NCI-H345 treated with DMSO at 0.1 percent for 48 hours (cell line): ENCODE data around the gene CASKIN1.

Experiments
- DNase-seq: peaks from one replicate; lab custom pipeline; 2025; ENCODE audit not compliant: unreplicated experiment; lab: John Stamatoyannopoulos, UW

The CASKIN1 gene

GRCh38 chr16:2157480-2158261 lies 38.7 kb downstream of the CASKIN1 start:
- DNase-seq = no peak

DNA sequence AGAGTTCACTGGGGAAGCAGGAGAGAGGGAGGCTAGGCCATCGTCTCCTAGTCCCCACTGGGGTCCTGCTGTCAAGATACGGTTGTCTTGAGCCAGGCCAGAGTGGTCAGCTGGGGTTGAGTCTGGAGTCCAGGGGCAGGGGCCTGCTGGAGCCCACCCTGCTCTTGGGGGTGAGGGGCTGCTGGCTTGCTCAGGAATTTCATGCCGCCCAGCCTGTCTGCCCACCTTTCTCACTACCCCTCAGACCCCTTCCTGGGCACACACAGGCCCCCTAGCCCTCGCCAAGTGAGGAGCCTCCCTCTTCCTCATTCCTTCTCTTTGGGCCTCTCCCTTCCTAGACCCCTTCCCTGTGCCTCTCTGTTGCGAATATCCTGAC lies 39.6 kb downstream of the CASKIN1 start:
- DNase-seq = no peak

DNA sequence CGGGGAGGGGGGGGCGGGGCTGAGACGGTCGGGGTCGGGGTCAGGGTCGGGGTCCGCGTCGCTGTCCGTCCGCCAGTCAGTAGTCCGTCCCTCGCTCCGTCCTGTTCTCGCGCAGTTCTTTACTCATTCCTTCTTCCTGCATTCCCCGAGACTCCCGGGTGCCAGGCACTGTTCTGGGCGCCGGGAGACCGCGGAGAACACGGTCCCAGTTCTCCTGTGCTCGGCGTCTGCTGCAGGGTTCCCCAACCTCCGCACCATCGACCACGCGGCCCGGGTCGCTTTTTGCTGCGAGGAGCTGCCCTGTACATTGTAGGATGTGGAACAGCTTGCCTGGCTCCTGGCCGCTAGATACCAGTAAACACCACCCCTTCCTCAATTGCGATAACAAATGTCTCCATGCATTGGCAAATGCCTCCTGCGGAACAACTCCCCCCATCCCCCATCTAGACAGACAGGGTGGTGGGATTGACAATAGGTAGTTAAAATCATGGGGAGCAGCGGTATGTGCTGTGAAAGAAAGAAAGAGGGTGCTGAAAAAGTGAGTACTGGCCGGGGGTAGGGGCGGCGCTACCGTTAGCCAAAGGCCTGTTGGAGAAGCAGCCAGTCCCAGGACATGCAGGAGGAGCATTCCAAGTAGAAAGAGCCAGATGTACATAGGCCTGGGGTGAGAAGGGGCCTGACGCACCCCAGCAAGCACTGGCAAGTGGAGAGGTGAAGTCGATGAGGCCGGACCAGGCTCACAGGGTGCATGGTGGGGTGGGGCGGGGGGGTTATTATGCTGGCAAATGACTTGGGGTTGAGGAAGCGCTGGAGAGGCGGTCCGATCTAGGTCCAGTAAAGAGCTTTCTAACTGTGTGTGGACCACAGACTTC lies 40.2 kb downstream of the CASKIN1 start:
- no peak for DNase-seq

DNA sequence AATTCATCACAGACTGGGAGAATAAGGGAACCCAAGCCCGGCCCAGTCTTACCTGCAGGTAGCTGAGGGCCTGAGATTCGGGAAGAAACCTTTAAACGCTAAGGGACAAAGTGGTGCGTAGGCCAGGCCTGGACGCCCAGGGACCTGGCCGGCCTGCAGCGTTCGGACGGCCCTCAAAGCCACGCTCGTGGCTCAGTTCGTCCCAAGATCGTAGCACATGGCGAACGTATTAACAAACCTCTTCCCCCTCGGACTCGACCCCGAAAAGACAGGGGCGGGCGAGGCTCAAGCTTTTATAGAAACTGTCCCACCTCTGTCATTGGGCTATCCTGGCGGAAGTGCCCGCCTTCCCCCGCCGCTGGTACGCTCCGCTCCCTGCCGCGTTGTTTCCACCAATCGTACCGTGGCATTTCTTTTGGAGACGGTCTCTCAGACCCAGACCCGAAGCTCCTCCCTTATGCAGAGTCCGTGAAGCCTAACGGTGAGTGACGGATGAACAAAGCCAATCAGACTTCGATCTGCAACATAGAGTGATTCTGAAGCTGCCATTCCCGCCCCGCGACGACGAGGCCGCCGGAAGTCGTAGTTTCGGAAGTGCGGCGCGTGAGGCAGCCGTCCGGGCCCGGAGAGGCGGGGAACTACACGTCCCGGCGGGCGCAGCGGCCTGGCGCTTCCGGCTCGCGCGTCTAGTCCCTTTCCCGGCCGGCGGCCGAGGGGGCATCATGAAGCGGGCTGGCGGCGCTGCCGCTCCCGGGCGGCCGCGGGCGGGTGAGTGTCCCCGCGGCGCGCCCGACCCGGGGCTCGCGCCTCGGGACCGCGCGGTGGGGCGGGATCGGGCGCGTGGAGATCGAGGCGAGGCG lies 41.1 kb downstream of the CASKIN1 start, which contains the start of gene TRAF7:
TSS of gene TRAF7 (plus strand) at position 692 of the 860 bp plus-strand sequence. CDS start 8,139 bp downstream, outside the sequence.
- peak; percentile 99 for DNase-seq

- no peak for DNase-seq
Measured at GRCh38 chr16:2154533-2155090, 41.8 kb downstream of the CASKIN1 start.

- DNase-seq = no peak
Measured at GRCh38 chr16:2152695-2153506, 43.5 kb downstream of the CASKIN1 start.

GRCh38 chr16:2151188-2152091 lies 45.0 kb downstream of the CASKIN1 start:
- no peak for DNase-seq

DNA sequence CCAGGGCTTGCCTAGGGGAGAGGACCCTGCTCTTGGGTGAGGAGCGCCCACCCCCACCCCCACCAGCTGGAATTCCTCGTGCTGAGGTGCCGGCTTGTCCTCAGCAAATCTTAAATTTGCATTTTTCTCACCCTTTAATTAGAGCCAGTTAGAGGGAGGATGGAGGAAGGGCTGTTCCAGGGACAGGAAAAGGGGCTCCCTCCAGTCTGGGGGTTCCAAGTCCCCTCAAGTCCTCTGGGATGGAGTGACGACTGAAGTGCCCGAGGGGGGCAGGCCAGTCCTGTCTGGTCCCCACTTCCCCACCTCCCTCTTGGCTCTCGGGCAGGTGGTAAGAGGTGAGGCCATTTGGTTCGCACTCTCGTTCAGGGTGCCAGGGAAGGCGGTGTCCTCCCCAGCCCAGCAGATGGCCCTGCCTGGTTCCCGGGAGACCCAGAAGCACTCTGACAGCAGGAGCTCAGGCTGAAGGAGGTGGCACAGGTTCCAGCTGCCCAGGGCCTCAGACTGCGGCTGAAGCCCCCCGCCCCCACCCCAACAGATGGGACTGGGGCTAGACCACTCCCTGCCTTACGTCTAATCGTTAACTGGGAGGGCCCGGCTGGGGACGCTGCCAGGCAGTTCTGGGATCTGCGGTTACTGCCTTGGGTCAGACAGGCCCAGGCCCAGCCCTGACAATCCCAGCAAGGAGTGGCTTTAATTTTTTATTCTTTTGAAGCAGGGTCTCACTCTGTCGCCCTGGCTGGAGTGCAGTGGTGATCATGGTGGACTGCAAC lies 45.8 kb downstream of the CASKIN1 start:
- DNase-seq = peak; percentile 34

- no peak for DNase-seq
Measured at GRCh38 chr16:2149630-2150417, 46.6 kb downstream of the CASKIN1 start.

DNA sequence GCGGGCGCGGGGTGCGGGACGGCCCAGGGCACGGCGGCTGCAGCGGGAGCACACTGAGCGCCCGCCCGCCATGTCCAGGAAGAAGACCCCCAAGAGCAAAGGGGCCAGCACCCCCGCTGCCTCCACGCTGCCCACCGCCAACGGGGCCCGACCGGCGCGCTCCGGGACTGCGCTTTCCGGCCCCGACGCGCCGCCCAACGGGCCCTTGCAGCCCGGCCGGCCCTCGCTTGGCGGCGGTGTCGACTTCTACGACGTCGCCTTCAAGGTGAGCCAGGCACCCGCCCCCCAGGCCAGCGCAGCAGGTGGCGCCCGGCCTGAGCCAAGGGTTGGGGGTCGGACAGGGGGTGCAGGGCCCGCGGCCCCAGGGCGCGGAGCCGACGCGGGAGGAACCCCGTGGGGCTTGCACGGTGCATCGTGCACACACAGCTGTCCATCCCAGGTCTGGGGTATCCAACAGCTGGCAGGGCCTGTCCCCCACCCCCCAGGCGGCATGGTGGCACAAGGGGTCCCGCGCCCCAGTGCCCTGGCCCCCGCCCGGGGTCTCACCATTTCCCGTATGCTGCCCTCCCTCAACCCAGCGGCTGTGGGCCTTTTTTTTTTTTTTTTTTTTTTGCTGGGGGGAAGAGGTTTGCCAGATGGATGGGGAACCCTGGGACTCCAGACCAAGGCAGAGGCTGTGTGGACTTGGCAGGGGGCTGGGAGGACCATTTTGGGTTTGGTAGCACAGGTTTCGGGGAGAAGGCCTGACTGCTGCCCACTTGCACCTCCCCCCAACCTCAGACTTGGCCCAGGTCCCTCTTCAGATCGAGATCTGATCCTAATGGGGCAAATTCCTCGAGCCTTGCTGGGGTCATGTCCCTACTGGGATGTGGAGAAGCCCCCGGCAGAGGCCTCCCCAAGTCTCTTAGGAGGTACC lies 47.4 kb downstream of the CASKIN1 start:
- no peak for DNase-seq

- peak; percentile 93 for DNase-seq
Measured at GRCh38 chr16:2147981-2148671, 48.3 kb downstream of the CASKIN1 start, which contains the start of gene RAB26. TSS of gene RAB26 (plus strand) at chr16:2148625. CDS start at chr16:2148784, 159 bp downstream.

DNA sequence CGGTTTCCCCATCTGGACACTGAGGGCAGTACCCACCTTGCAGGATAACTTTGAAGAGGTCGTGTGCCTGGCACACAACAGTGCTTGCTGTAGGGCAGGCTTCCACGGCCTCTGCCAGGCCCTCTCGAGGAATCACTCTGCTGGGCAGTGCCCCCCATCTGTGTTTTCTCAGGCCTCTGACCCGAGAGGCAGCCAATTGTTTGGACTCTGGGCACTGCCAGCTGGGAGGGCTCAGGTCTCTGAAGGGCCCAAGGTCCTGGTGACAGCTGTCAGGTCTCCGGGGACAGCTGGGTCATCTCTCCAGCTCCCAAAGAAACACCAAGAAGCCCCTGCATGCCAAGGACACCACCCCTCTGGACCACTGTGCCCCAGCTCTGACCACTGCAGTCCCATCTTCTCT lies 49.0 kb downstream of the CASKIN1 start:
- DNase-seq = no peak

GRCh38 chr16:2145843-2146242 lies 50.6 kb downstream of the CASKIN1 start:
- DNase-seq = no peak

DNA sequence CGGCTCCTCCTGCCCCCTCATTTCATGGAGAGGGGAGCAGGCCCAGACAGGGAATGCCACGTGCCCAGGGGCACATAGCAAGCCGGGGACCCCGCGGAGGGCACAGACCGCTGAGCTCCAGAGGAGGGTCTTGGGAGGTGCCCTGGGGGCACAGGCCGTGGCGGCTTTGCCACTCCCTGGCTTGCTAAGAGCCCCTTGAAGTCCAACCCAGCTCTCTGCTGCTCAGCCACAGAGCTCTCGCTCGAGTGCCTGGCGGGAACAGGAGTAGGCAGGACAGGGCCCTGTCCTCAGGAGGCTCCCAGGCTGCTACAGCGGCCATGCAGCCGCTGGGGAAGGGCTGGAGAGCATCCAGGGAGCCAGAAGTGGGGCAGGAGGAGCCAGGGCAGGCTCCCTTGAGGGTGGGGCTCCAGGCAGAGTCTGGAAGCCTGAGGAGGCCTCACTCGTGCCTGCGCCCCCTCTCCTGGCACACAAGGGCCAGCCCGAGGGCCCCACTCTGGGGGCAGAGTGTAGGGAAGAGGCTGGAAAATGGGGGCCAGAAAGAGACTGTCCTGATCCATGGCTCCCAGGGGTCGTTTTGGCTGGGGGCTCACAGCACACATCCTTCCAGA lies 52.4 kb downstream of the CASKIN1 start:
- DNase-seq = no peak
